GM23248 (cell line): ENCODE data around the gene MYEOV. TPM values are rescaled to one million over a fixed set of nuclear protein-coding genes. Genes with fewer than 3 reads are reported as not detected.
A peak's percentile ranks its signal among the peaks of the same experiment; 100 is the strongest.

Experiments
- DNase-seq: peaks from one replicate; pipeline ENCODE4 v3.0.0-alpha.2; 2015
- H2AFZ ChIP-seq: fragments of 200-600 bp; sonication (generic); 2 replicates; pipeline ENCODE4 v1.6.1; 2016; ENCODE audit warnings: antibody characterized with exemption
- H3F3A ChIP-seq: fragments of 200-600 bp; sonication (generic); 2 replicates; pipeline ENCODE4 v1.6.1; 2016; ENCODE audit warnings: mild to moderate bottlenecking, antibody characterized with exemption, mixed run types; ENCODE audit not compliant: insufficient read depth
- H3K27ac ChIP-seq: fragments of 200-600 bp; sonication (generic); 2 replicates; pipeline ENCODE4 v1.5.1; 2016; ENCODE audit warnings: mild to moderate bottlenecking
- H3K27me3 ChIP-seq: fragments of 200-600 bp; sonication (generic); replicated peaks from 2 replicates; pipeline ENCODE4 v1.6.1; 2016; ENCODE audit warnings: mild to moderate bottlenecking; ENCODE audit not compliant: insufficient read depth
- H3K36me3 ChIP-seq: fragments of 200-600 bp; sonication (generic); 2 replicates; pipeline ENCODE4 v1.6.1; 2016; ENCODE audit warnings: low read depth, mild to moderate bottlenecking
- H3K4me1 ChIP-seq: fragments of 200-600 bp; sonication (generic); 2 replicates; pipeline ENCODE4 v1.6.1; 2016; ENCODE audit warnings: mild to moderate bottlenecking; ENCODE audit not compliant: insufficient read depth
- H3K4me2 ChIP-seq: fragments of 200-600 bp; sonication (generic); one replicate; pipeline ENCODE4 v1.6.1; 2016; ENCODE audit warnings: mild to moderate bottlenecking; ENCODE audit not compliant: unreplicated experiment
- H3K4me3 ChIP-seq: fragments of 200-600 bp; sonication (generic); 2 replicates; pipeline ENCODE4 v1.5.1; 2016; ENCODE audit warnings: mild to moderate bottlenecking
- H3K79me2 ChIP-seq: fragments of 200-600 bp; sonication (generic); 2 replicates; pipeline ENCODE4 v1.6.1; 2016; ENCODE audit warnings: mild to moderate bottlenecking; ENCODE audit not compliant: insufficient read depth
- H3K9ac ChIP-seq: fragments of 200-600 bp; sonication (generic); 2 replicates; pipeline ENCODE4 v1.6.1; 2016; ENCODE audit warnings: mild to moderate bottlenecking
- H3K9me2 ChIP-seq: fragments of 200-600 bp; sonication (generic); 2 replicates; pipeline ENCODE4 v1.6.1; 2016; ENCODE audit warnings: mixed run types, mild to moderate bottlenecking, moderate library complexity; ENCODE audit not compliant: insufficient read depth
- H3K9me3 ChIP-seq: fragments of 200-600 bp; sonication (generic); one replicate; pipeline ENCODE4 v1.6.1; 2017; ENCODE audit warnings: low read depth
- H4K20me1 ChIP-seq: fragments of 200-600 bp; sonication (generic); 2 replicates; pipeline ENCODE4 v1.6.0; 2016; ENCODE audit not compliant: insufficient read depth
- EZH2 ChIP-seq: fragments of 200-600 bp; sonication (generic); IDR thresholded peaks from 2 replicates; pipeline ENCODE4 v1.6.1; 2018; ENCODE audit warnings: antibody characterized with exemption, mild to moderate bottlenecking; ENCODE audit not compliant: insufficient read depth, poor library complexity, severe bottlenecking
- EZH2phosphoT487 ChIP-seq: fragments of 200-600 bp; sonication (generic); IDR thresholded peaks from 2 replicates; pipeline ENCODE4 v1.6.1; 2018; ENCODE audit warnings: antibody characterized with exemption, moderate library complexity, mild to moderate bottlenecking, low read depth; ENCODE audit not compliant: insufficient read depth
- whole genome bisulfite sequencing, 2 experiments: methylation state at CpG; one replicate each; pipeline ENCODE4 v1.1.6; 2015 to 2017; ENCODE audit warnings: low lambda C conversion rate in 2 of 2, low coverage in 1 of 2; ENCODE audit errors: missing lambda C conversion rate in 2 of 2; 5-methylcytosine and 5-hydroxymethylcytosine counted together
- in situ Hi-C: fragments of 300-500 bp; cut with MboI; formaldehyde crosslinking; loops from 2 replicates; pipeline ENCODE4 v1.15.0; 2020
- polyA plus RNA-seq: library from polyadenylated mRNA; unstranded; fragments of >200 nt; fragmentation: Nextera tagmentation; extraction: Ambion mirVana; gene quantifications from 2 replicates; pipeline ENCODE4 v1.2.1, GENCODE V29; 2016
- total RNA-seq: library from RNA; depleted of rRNA; stranded (reverse); fragments of >200 nt; shearing (Covaris generic); gene quantifications from 2 replicates; pipeline ENCODE4 v1.2.3, GENCODE V29; 2014

Gene MYEOV
- total and polyA plus RNA-seq, 2 experiments from 2014 or later: 0.86 to 7.2 TPM

DNA sequence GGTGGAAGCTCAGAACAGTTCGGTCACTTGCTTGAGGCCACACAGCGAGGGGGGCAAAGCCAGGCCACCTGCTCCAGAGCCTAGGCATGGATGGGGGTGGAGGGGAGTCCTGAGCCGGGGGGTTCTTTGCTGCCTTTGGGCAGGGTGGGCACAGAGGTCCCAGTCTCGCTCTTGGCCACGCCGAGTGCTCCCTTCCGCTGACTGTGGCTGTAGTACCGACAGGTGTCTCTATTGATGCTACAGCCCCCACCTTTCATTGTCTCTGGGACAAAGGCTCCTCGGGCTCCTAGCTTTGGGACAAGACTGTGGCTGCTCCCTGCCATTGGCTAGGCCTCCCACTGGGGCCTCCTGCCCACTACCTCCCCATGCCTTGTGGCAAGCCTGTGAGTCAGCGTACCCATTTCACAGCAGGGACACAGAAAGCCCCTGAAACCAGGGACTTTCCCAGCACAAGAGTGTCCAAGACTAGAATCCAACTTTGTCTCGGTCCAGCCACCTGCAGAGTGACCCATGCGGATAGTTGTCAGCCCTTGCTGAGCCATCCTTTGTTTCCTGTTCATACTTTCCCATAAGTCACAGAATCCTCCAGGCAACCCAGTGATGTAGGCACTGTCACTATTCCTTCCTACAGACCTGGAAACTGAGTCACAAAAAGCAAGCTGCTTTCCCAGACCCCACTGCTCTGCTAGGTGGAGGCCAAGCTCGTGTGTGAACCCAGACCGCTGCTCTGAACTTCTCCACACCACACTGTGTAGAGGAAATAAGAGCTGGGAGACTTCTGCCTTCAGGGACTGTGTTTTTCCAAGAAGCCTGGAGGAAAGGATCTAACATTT, 17.2 kb downstream of the MYEOV start:
- H3F3A ChIP-seq: no peaks in the 10 kb centered on the region
- no peaks in the 10 kb centered on the region for H3K27me3 ChIP-seq
- in situ Hi-C loops: no loop called here
- H3K79me2 ChIP-seq: no peaks in the 10 kb centered on the region
- no peak overlapping the region for H3K4me2 ChIP-seq
- DNase-seq: no peak
- peaks cover 3% of the 10 kb centered on the region; the same call in 1 of the 2 replicates for H3K9me2 ChIP-seq
- no peaks in the 10 kb centered on the region for H3K36me3 ChIP-seq
- no peak overlapping the region for H3K9ac ChIP-seq
- H3K4me1 ChIP-seq: peaks cover 6% of the 10 kb centered on the region; the same call in 1 of the 2 replicates
- TF ChIP-seq EZH2 (no peak), EZH2phosphoT487 (no peak)
- H2AFZ ChIP-seq: no peak overlapping the region
- H3K27ac ChIP-seq: no peak overlapping the region
- WGBS, 2 experiments: 91 to 93% methylated on average over 13 to 14 of the region's 14 CpGs
- H3K4me3 ChIP-seq: no peak overlapping the region
- no peaks in the 10 kb centered on the region for H3K9me3 ChIP-seq
- H4K20me1 ChIP-seq: no peaks in the 10 kb centered on the region

DNA sequence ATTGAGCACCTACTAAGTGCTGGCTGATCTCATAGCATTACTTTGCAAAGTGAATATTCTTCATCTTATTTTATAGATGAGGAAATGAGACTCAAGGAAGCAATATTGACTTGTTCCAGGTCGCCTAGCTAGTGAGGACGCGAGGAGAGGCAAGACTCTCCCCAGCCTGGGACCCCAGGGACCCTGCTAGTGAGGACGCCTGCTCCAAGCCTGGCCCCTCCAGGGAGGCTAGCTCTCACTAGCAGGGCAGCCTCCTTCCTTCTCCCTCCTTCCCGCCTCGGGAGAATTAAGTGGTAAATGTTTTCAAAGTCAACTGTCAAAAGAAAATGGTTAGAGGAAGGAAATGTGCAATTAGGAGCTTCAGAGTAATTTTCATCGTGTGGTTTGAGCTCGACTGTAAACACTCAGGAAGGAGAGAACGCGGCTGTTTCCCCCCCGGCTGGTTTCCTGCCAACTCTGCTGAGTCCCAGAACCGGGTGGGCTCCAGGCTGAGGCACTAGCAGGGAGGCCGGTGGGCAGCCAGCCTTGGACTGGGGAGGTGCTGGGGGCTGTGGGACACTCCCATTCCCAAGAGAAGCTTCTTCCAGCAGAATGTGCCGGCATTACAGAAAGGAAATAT, 17.9 kb downstream of the MYEOV start:
- DNase-seq: no peak
- Histone ChIP-seq H3K36me3 (no peaks in the 10 kb centered on the region), H3K4me1 (peaks cover 6% of the 10 kb centered on the region; the same call in 1 of the 2 replicates), H2AFZ (peak overlapping the region; percentile 60), H3K4me3 (no peak overlapping the region), H3K27me3 (no peaks in the 10 kb centered on the region), H3K9me2 (peaks cover 3% of the 10 kb centered on the region; the same call in 1 of the 2 replicates), H3K9ac (peak overlapping the region; percentile 12), H3K27ac (no peak overlapping the region), H3F3A (peaks cover 3% of the 10 kb centered on the region; the same call in 1 of the 2 replicates), H3K4me2 (no peak overlapping the region), H4K20me1 (no peaks in the 10 kb centered on the region), H3K79me2 (no peaks in the 10 kb centered on the region), H3K9me3 (no peaks in the 10 kb centered on the region)
- in situ Hi-C loops: no loop called here
- no peak for TF ChIP-seq EZH2phosphoT487
- no peak for TF ChIP-seq EZH2
- WGBS, 2 experiments: 41% methylated on average over 14 of the region's 14 CpGs

GRCh38 chr11:69312453-69313404, 18.8 kb downstream of the MYEOV start:
- in situ Hi-C loops: no loop called here
- H3K27ac ChIP-seq: no peak overlapping the region
- H4K20me1 ChIP-seq: no peaks in the 10 kb centered on the region
- no peak overlapping the region for H3K9ac ChIP-seq
- H2AFZ ChIP-seq: no peak overlapping the region
- peaks cover 12% of the 10 kb centered on the region for H3F3A ChIP-seq
- no peaks in the 10 kb centered on the region for H3K9me3 ChIP-seq
- no peaks in the 10 kb centered on the region for H3K36me3 ChIP-seq
- H3K4me3 ChIP-seq: no peak overlapping the region
- no peak for TF ChIP-seq EZH2phosphoT487
- TF ChIP-seq EZH2: no peak
- no peaks in the 10 kb centered on the region for H3K79me2 ChIP-seq
- H3K27me3 ChIP-seq: no peaks in the 10 kb centered on the region
- DNase-seq: no peak
- 65 to 71% methylated on average over 15 of the region's 15 CpGs for WGBS, 2 experiments
- no peak overlapping the region for H3K4me2 ChIP-seq
- peaks cover 3% of the 10 kb centered on the region; the same call in 1 of the 2 replicates for H3K9me2 ChIP-seq
- H3K4me1 ChIP-seq: peaks cover 13% of the 10 kb centered on the region

DNA sequence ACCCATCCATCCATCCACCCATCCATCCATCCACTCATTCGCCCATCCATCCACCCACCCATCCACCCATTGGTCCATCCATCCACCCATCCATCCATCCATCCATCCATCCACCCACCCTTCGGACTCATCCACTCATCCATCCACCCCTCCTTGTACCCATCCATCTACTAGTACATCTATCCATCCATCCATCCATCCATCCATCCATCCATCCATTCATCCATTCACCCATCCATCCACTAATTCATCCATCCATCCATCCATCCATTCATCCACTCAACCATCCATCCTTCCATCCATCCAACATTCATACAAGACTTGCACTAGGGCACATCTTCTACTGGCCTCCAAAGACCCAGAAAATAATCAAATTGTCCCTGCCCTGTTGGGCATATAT, 20.0 kb downstream of the MYEOV start:
- H3K4me2 ChIP-seq: no peak overlapping the region
- no peak overlapping the region for H3K9ac ChIP-seq
- H3K36me3 ChIP-seq: no peaks in the 10 kb centered on the region
- in situ Hi-C loops: no loop called here
- H3K9me2 ChIP-seq: peaks cover 3% of the 10 kb centered on the region; the same call in 1 of the 2 replicates
- peaks cover 24% of the 10 kb centered on the region for H3F3A ChIP-seq
- DNase-seq: no peak
- WGBS, 2 experiments: 97% methylated on average over 1 of the region's 2 CpGs; no CpG with 5 or more reads in 1 of the 2 experiments
- H4K20me1 ChIP-seq: no peaks in the 10 kb centered on the region
- no peaks in the 10 kb centered on the region for H3K9me3 ChIP-seq
- H3K4me3 ChIP-seq: no peak overlapping the region
- H3K27ac ChIP-seq: no peak overlapping the region
- TF ChIP-seq EZH2phosphoT487 (no peak), EZH2 (no peak)
- H3K4me1 ChIP-seq: peaks cover 26% of the 10 kb centered on the region
- H2AFZ ChIP-seq: no peak overlapping the region
- no peaks in the 10 kb centered on the region for H3K27me3 ChIP-seq
- no peaks in the 10 kb centered on the region for H3K79me2 ChIP-seq
